HG03442 (cell line): Measurements from ENCODE around the gene ATF1.
"Not testable (repeated sequence)": the region's sequence is repeated elsewhere in the genome, so short reads cannot be mapped to it uniquely, and the experiment has no call there.

Experiments used
- ATAC-seq: cut with Tn5 transposase; IDR thresholded peaks from one replicate; pipeline ENCODE4 v1.9.1; 2021; ENCODE audit warnings: mild to moderate bottlenecking, moderate library complexity; ENCODE audit not compliant: unreplicated experiment

Gene ATF1

DNA sequence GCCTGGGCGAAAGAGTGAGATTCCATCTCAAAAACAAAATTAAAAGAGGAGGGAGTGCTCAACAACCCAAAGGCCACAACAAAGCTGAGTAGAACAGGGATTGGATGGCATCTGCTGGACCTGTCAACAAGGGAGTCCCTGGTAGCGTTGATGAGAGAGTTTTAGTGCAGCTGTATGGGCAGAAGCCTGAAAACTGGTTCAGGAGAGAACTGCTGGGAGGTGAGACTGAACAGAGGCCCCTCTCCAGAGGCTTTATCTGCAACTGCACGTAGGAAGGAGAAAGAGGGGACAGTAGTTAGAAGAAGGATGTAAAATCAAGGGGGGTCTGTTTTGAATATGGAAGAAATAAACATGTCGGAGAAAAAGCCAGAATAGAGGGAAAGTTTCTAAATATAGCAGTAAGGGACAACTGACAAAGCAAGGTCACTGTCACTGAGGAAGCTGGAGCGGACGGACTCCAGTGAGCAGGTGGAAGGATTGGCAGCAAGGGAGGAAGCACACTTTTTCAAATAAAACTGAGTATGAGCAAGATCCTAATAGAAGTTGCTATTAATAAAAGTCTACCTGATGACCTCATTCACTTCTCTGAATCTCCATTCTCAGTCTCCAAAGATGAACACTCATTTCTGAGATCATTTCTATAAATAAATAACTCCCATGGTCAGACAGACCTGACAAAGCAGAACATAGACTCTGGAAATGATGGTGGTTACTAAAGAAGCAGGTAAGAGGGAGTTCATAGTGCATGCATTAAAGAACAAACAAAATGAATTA, 11.8 kb upstream of the ATF1 start:
- no peak for ATAC-seq

DNA sequence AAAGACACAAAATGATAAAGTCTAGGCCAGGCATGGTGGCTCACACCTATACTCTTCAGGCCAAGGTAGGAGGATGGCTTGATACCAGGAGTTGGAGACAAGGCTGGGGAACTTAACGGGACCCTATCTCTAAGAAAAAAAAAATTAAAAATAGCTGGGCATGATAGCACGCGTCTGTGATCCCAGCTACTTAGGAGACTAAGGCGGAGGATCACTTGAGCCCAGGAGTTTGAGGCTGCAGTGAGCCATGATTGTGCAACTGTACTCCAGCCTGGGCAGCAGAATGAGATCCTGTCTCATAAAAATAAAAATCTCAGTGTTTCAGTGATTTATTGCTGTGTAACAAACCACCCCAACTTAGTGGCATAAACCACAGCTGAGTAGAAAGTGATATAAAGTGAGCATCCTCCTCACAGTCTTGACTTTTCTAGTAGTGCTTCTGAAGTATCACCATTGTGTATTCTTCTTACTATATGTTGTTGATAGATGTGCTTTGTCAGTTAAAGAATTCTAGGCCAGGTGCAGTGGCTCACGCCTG, 10.6 kb upstream of the ATF1 start:
- no peak for ATAC-seq

GRCh38 chr12:50764286-50765094, 589 bp downstream of the ATF1 start:
- ATAC-seq = peak; percentile 33

- no peak for ATAC-seq
Observed at GRCh38 chr12:50765095-50765911, 1.4 kb downstream of the ATF1 start.

GRCh38 chr12:50768391-50768790, 4.5 kb downstream of the ATF1 start:
- no peak for ATAC-seq

- ATAC-seq = not testable (repeated sequence)
Observed at GRCh38 chr12:50768813-50769212, 4.9 kb downstream of the ATF1 start.

- no peak for ATAC-seq
Observed at GRCh38 chr12:50771409-50771808, 7.5 kb downstream of the ATF1 start.

GRCh38 chr12:50772470-50772869, 8.6 kb downstream of the ATF1 start:
- no peak for ATAC-seq

GRCh38 chr12:50772877-50773276, 9.0 kb downstream of the ATF1 start:
- no peak for ATAC-seq

GRCh38 chr12:50775251-50775650, 11.3 kb downstream of the ATF1 start:
- no peak for ATAC-seq

DNA sequence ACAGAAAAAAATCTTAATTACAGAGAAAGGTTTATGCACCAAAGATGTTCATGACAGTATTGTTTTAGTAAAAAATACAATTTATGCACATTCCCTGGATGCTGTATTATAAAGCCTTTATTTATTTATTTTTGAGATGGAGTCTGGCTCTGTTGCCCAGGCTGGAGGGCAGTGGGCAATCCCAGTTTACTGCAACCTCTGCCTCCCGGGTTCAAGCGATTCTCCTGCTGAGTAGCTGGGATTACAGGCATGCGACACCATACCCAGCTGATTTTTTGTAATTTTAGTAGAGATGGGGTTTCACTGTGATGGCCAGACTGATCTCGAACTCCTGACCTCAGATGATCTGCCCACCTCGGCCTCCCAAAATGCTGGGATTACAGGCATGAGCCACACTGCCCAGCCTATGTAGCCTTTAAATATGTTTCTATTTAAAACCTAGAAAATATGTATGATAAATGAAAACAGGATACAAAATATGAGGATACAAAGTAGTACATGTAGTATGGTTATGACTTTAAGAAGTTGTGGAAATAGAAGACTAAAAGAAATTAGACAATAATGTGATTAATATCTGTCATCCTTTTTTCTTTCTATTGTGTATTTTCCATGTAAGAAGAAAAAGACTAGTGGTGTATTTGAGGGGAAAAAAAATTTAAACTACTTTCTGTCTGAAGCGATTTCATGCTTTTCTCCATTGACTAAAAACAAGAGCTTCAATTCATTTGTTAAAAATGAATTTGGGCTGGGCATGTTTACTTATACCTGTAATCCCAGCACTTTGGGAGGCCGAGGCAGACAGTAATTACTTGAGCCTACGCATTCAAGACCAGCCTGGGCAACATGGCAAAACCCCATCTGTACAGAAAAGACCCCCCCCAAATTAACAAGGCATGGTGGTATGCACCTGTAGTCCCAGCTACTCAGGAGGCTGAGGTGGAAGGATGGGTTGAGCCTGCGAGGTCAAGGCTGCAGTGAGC, 13.1 kb downstream of the ATF1 start:
- ATAC-seq = no peak

DNA sequence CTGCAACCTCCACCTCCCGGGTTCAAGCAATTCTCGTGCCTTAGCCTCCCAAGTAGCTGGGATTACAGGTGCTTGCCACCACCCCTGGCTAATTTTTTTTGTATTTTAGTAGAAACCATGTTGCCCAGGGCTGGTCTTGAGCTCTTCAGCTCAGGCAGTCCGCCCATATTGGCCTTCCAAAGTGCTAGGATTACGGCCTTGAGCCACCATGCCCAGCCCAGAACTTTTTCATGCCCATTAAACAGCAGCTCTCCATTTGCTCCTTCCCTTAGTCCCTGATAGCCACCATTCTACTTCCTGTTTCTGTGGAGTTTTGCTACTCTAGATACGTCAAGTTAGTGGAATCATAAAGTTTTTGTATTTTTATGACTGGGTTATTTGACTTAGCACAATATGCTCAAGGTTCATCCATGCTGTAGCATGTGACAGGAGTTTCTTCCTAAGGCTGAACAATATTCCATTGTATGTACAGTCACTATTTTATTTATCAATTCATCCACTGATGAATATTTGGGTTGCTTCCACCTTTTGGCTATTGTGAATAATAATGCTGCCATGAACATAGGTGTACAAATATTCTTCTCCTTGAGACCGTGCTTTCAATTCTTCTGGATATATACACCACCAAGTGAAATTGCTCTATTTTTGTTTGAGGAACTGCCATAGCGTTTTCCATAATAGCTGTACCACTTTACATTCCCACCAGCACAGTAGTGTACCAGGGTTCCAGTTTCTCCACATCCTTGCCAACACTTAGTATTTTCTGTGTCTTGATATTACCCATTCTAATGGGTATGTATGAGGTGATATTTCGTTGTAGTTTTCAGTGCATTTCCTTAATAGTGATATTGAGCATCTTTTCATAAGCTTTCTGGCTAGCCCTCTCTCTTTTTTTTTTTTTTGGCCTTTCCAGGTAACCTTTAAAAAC, 15.0 kb downstream of the ATF1 start:
- no peak for ATAC-seq

DNA sequence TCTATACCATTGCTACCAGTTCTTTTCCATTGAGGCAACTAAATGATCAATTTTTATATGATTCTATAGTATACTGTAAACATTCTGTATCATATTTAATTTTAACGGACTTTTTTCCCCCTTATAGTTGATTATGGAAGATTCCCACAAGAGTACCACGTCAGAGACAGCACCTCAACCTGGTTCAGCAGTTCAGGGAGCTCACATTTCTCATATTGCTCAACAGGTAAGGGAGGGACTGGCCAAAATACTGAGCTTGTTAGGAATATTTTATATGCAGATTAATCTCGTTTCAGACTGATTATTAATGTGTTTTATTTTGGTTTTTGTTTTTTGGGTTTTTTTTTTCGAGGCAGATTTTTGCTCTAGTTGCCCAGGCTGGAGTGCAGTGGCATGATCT, 16.1 kb downstream of the ATF1 start:
- ATAC-seq = no peak

DNA sequence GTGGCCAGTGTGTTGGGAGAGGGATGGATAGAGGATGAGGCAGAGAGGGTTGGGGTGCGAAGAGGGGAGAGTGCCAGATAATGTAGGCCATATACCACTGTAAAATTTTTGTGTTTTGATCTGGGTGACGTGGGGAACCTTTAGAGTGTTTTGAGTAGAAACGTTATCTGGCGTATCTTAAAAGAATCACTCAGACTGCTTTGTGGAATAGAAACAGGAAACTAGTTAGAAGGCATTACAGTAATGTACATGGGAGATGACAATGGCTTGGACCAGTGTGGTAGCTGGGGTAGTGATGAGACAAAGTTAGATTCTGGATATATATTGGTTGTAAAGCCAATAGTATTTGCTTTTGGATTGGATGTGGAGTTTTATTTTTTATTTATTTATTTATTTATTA, 20.6 kb downstream of the ATF1 start:
- no peak for ATAC-seq

GRCh38 chr12:50785406-50786001, 21.6 kb downstream of the ATF1 start:
- ATAC-seq = no peak

- ATAC-seq = no peak
Observed at GRCh38 chr12:50786498-50787231, 22.8 kb downstream of the ATF1 start.

DNA sequence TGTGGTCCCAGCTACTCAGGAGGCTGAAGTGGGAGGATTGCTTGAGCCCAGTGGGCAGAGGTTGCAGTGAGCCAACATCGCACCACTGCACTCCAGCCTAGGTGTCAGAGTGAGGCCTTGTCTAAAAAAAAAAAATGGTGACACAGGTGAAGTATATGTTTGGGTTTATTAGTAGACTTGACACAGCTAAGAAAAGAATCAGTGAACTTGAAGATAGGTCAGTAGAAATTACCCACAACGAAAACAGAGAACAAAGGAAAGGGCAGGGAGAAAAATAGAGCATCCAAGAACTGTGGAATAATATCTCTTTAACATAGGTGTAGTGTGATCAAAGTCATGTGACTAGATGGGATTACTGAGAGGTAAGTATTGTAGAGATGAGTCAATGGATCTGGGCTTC, 23.7 kb downstream of the ATF1 start:
- no peak for ATAC-seq

- ATAC-seq = no peak
Observed at GRCh38 chr12:50788561-50788960, 24.7 kb downstream of the ATF1 start.
